Caco-2 (cell line): ENCODE measurements around the gene SAP130. TPM values are rescaled to one million over a fixed set of nuclear protein-coding genes. Genes with fewer than 3 reads are reported as not detected.

Experiments used
- BruUV-seq: library from RNA; stranded (reverse); fragments of 400-500 nt; replicated peaks from 2 replicates; lab custom pipeline; 2021; lab: Mats Ljungman, UMichigan
- CTCF ChIA-PET: fragments of 300-600 bp; sonication (Branson Sonifier 250); formaldehyde crosslinking; loops from one replicate; lab custom pipeline; 2022; ENCODE audit warnings: antibody characterized with exemption; lab: Charles Lee
- POLR2A ChIA-PET: fragments of 300-600 bp; sonication (Branson Sonifier 250); formaldehyde crosslinking; loops from one replicate; lab custom pipeline; 2022; ENCODE audit warnings: antibody characterized with exemption; lab: Charles Lee
- DNase-seq, 2 experiments: peaks; one replicate each; pipeline versions ENCODE4 v3.0.0 to v3.0.0-alpha.2; 2020 to 2022
- H3K27me3 ChIP-seq: replicated peaks from 2 replicates; pipeline ENCODE4 v1.6.0; 2011; ENCODE audit warnings: low read length; ENCODE audit not compliant: control insufficient read depth, insufficient read depth
- H3K36me3 ChIP-seq: 2 replicates; pipeline ENCODE4 v1.5.1; 2011; ENCODE audit warnings: low read length; ENCODE audit not compliant: control insufficient read depth, insufficient read depth
- H3K4me1 ChIP-seq: fragments of 250-450 bp; sonication (Bioruptor Pico); 2 replicates; pipeline ENCODE4 v1.5.1; 2020; ENCODE audit warnings: mild to moderate bottlenecking
- H3K4me3 ChIP-seq: 2 replicates; pipeline ENCODE4 v1.5.1; 2011; ENCODE audit warnings: low read depth, mild to moderate bottlenecking, control low read depth, low read length
- H3K9me3 ChIP-seq: fragments of 250-450 bp; sonication (Bioruptor Pico); 2 replicates; pipeline ENCODE4 v1.5.1; 2020; ENCODE audit warnings: mild to moderate bottlenecking, moderate library complexity
- H3K27ac Mint-ChIP-seq: one replicate; pipeline ENCODE4 v1.8.0; 2022; ENCODE audit warnings: mixed read lengths; ENCODE audit not compliant: unreplicated experiment
- H3K27me3 Mint-ChIP-seq: one replicate; pipeline ENCODE4 v1.8.0; 2022; ENCODE audit warnings: mixed read lengths; ENCODE audit not compliant: insufficient read depth, unreplicated experiment
- H3K36me3 Mint-ChIP-seq: one replicate; pipeline ENCODE4 v1.8.0; 2022; ENCODE audit warnings: mild to moderate bottlenecking, mixed read lengths; ENCODE audit not compliant: insufficient read depth, unreplicated experiment
- H3K4me1 Mint-ChIP-seq: one replicate; pipeline ENCODE4 v1.8.0; 2022; ENCODE audit warnings: low read depth, mixed read lengths; ENCODE audit not compliant: unreplicated experiment
- H3K4me3 Mint-ChIP-seq: one replicate; pipeline ENCODE4 v1.8.0; 2022; ENCODE audit warnings: mild to moderate bottlenecking, moderate library complexity, mixed read lengths; ENCODE audit not compliant: unreplicated experiment
- H3K9me3 Mint-ChIP-seq: one replicate; pipeline ENCODE4 v1.8.0; 2022; ENCODE audit warnings: mixed read lengths; ENCODE audit not compliant: unreplicated experiment
- intact Hi-C: fragments of 100-400 bp; cut with micrococcal nuclease; formaldehyde crosslinking; loops from one replicate; pipeline ENCODE4 v1.10.0; 2022; ENCODE audit not compliant: unreplicated experiment
- total RNA-seq: library from RNA; stranded (reverse); gene quantifications from 2 replicates; pipeline ENCODE4 v1.2.3, GENCODE V29; 2022
- TF ChIP-seq, protein P1 (sequence below), 2 experiments: fragments of 200-600 bp in 1 of 2; IDR thresholded peaks; 1 replicate in 1 of 2; 2 replicates in 1 of 2; pipeline versions ENCODE4 v1.5.1 to v1.8.0; 2011 to 2022; ENCODE audit warnings: antibody characterized with exemption in 1 of 2, control low read depth in 1 of 2, inconsistent platforms in 1 of 2, low read depth in 1 of 2, low read length in 1 of 2, mild to moderate bottlenecking in 1 of 2, moderate library complexity in 1 of 2; ENCODE audit not compliant: insufficient read depth in 1 of 2, severe bottlenecking in 1 of 2, unreplicated experiment in 1 of 2

The SAP130 gene
- total RNA-seq, 1 experiment from 2014 or later = 43.3 TPM

DNA sequence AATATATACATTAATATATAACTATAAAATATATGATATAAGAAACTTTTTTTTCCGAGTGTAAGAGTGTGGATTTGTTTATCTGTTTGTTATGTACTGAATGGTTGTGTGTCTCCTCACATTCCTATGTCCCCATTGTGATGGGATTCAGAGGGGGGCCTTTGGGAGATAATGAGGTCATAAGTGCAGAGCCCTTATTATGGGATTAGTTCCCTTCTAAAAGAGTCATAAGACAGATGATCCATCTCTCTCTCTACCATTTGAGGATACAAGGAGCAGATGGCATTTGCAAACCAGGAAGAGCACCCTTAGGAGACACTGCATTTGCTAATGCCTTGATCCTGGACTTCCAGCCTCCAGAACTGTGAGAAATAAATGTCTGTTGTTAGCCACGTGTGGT is 30.3 kb upstream of the SAP130 start:
- no peak overlapping the region for H3K4me3 ChIP-seq
- no peak overlapping the region for H3K27ac Mint-ChIP-seq
- no peaks in the 10 kb centered on the region for H3K9me3 ChIP-seq
- peaks cover 8% of the 10 kb centered on the region for H3K27me3 Mint-ChIP-seq
- TF ChIP-seq, protein P1, sequence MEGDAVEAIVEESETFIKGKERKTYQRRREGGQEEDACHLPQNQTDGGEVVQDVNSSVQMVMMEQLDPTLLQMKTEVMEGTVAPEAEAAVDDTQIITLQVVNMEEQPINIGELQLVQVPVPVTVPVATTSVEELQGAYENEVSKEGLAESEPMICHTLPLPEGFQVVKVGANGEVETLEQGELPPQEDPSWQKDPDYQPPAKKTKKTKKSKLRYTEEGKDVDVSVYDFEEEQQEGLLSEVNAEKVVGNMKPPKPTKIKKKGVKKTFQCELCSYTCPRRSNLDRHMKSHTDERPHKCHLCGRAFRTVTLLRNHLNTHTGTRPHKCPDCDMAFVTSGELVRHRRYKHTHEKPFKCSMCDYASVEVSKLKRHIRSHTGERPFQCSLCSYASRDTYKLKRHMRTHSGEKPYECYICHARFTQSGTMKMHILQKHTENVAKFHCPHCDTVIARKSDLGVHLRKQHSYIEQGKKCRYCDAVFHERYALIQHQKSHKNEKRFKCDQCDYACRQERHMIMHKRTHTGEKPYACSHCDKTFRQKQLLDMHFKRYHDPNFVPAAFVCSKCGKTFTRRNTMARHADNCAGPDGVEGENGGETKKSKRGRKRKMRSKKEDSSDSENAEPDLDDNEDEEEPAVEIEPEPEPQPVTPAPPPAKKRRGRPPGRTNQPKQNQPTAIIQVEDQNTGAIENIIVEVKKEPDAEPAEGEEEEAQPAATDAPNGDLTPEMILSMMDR (IDR thresholded peaks at IDR 0.05; ENCODE audit: insufficient read depth in 1 of 2, low read depth in 1 of 2, low read length in 1 of 2, severe bottlenecking in 1 of 2, unreplicated experiment in 1 of 2) = no peak
- DNase-seq = no peak
- no peaks in the 10 kb centered on the region for H3K4me1 ChIP-seq
- H3K4me1 Mint-ChIP-seq = peaks cover under 1% of the 10 kb centered on the region
- H3K4me3 Mint-ChIP-seq = no peak overlapping the region
- H3K36me3 Mint-ChIP-seq = no peaks in the 10 kb centered on the region
- no TSS peak for BruUV-seq
- H3K27me3 ChIP-seq = no peaks in the 10 kb centered on the region
- ChIA-PET POLR2A (interaction anchor here (0.6 kb wide), 1 partner anchor 30 kb away, joined by 5 read pairs; the partner anchor contains the start of gene SAP130), CTCF (no interaction called here)
- H3K9me3 Mint-ChIP-seq = no peaks in the 10 kb centered on the region
- intact Hi-C loops = no loop called here
- no peaks in the 10 kb centered on the region for H3K36me3 ChIP-seq

DNA sequence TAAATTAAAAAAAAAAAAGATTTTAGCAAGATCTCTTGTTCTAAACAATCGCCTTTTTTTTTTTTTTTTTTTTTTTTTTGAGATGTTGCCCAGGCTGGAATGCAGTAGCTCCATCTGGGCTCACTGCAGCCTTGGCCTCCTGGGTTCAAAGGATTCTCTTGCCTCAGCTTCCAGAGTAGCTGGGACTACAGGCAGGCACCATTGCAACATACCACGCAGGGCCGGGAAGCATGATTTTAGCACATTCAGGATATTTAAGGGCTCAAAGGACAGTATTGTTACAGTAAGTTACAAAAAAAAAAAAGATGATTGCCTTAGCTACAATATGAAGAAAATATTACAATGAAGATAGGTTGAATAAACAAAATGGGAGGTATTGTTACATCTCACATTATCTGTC is 29.5 kb upstream of the SAP130 start:
- intact Hi-C loops = no loop called here
- Histone ChIP-seq H3K9me3 (no peaks in the 10 kb centered on the region), H3K4me3 (no peak overlapping the region), H3K27me3 (no peaks in the 10 kb centered on the region), H3K4me1 (no peaks in the 10 kb centered on the region), H3K36me3 (no peaks in the 10 kb centered on the region)
- Mint-ChIP-seq H3K27me3 (peaks cover 8% of the 10 kb centered on the region), H3K36me3 (no peaks in the 10 kb centered on the region), H3K27ac (no peak overlapping the region), H3K4me3 (no peak overlapping the region), H3K9me3 (no peaks in the 10 kb centered on the region), H3K4me1 (no peaks in the 10 kb centered on the region)
- TF ChIP-seq, protein P1 (IDR thresholded peaks at IDR 0.05; ENCODE audit: insufficient read depth in 1 of 2, low read depth in 1 of 2, low read length in 1 of 2, severe bottlenecking in 1 of 2, unreplicated experiment in 1 of 2) = no peak
- DNase-seq = no peak
- BruUV-seq = no TSS peak
- POLR2A ChIA-PET = no interaction called here
- CTCF ChIA-PET = interaction anchor here (0.6 kb wide), 1 partner anchor 111 kb away, joined by 3 read pairs; no protein-coding TSS in a partner anchor

DNA sequence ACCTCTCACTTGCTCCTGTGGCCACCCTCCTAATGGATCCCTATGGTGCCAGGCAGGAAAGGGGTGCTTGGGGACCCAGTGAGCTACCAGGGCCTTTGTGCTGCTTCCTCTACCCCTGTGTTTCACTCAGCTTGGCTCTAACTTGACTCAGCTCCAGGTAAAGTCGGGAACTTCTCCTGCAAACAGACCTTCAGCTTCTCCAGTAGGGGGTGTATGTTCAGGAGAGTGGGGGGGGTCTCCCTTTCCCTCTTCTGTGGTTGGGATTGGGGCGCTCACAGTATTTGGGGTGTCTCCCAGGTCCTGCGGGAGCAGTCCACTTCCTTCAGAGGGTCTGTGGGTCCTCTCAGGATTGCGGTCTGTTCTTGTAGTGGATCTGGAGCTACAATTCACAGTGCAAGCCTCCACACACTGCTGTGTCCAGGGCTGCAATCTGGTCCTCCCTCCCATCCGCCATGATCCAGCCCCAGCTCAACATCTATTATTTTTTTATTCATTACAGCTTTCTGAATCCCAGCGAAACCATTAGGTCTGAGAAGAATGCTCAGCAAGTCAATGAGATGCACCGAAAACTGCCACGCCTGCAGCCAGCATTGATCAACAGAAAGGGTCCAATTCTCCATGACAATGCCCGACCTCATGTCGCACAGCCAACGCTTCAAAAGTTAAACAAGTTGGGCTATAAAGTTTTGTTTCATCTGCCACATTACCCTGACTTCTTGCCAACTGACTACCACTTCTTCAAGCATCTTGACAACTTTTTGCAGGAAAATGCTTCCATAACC is 26.4 kb upstream of the SAP130 start:
- H3K27me3 Mint-ChIP-seq = peaks cover 21% of the 10 kb centered on the region
- H3K4me3 Mint-ChIP-seq = no peak overlapping the region
- no TSS peak for BruUV-seq
- TF ChIP-seq, protein P1 (IDR thresholded peaks at IDR 0.05; ENCODE audit: insufficient read depth in 1 of 2, low read depth in 1 of 2, low read length in 1 of 2, severe bottlenecking in 1 of 2, unreplicated experiment in 1 of 2) = no peak
- ChIA-PET CTCF (interaction anchor here (0.9 kb wide), 1 partner anchor 12 kb away, joined by 3 read pairs; no protein-coding TSS in a partner anchor), POLR2A (no interaction called here)
- H3K27ac Mint-ChIP-seq = no peak overlapping the region
- no peaks in the 10 kb centered on the region for H3K36me3 ChIP-seq
- no peak for DNase-seq
- peaks cover 14% of the 10 kb centered on the region for H3K9me3 Mint-ChIP-seq
- intact Hi-C loops = no loop called here
- H3K36me3 Mint-ChIP-seq = no peaks in the 10 kb centered on the region
- no peak overlapping the region for H3K4me3 ChIP-seq
- peaks cover 8% of the 10 kb centered on the region; the same call in 1 of the 2 replicates for H3K9me3 ChIP-seq
- no peaks in the 10 kb centered on the region for H3K4me1 ChIP-seq
- no peaks in the 10 kb centered on the region for H3K27me3 ChIP-seq
- H3K4me1 Mint-ChIP-seq = no peaks in the 10 kb centered on the region
